HL-60 (cell line): ENCODE measurements around the gene ACVR1B.

Source experiments
- DNase-seq, 2 experiments: peaks; one replicate each; pipeline ENCODE4 v3.0.0-alpha.2; 2010 to 2020; ENCODE audit warnings: low read depth in 1 of 2, low spot score in 1 of 2
- H3K27ac ChIP-seq: fragments of 250-450 bp; sonication (Bioruptor Pico); replicated peaks from 2 replicates; pipeline ENCODE4 v1.5.1; 2020; ENCODE audit warnings: mild to moderate bottlenecking, moderate library complexity
- H3K27me3 ChIP-seq: fragments of 250-450 bp; sonication (Bioruptor Pico); 2 replicates; pipeline ENCODE4 v1.5.1; 2021; ENCODE audit warnings: mild to moderate bottlenecking, moderate library complexity; ENCODE audit not compliant: insufficient read depth, poor library complexity, severe bottlenecking
- H3K4me3 ChIP-seq: replicated peaks from 2 replicates; pipeline ENCODE4 v1.5.1; 2011; ENCODE audit warnings: mild to moderate bottlenecking, control low read depth, low read length; ENCODE audit not compliant: insufficient read depth
- GABPA ChIP-seq: IDR thresholded peaks from 2 replicates; pipeline ENCODE4 v1.6.1; 2012; ENCODE audit warnings: low read depth
- POLR2AphosphoS5 ChIP-seq: IDR thresholded peaks from 2 replicates; pipeline ENCODE4 v1.6.1; 2012; ENCODE audit warnings: low read depth
- SPI1 ChIP-seq: IDR thresholded peaks from 2 replicates; pipeline ENCODE4 v1.6.1; 2012; ENCODE audit warnings: low read depth, mild to moderate bottlenecking, borderline replicate concordance
- TF ChIP-seq, protein P1 (sequence below): IDR thresholded peaks from 2 replicates; pipeline ENCODE4 v1.6.1; 2012; ENCODE audit warnings: low read depth; ENCODE audit not compliant: insufficient replicate concordance
- TF ChIP-seq, protein P2 (sequence below): IDR thresholded peaks from one replicate; pipeline ENCODE4 v1.5.1; 2011; ENCODE audit warnings: low read length, control low read depth, inconsistent platforms; ENCODE audit not compliant: insufficient read depth

ACVR1B gene

DNA sequence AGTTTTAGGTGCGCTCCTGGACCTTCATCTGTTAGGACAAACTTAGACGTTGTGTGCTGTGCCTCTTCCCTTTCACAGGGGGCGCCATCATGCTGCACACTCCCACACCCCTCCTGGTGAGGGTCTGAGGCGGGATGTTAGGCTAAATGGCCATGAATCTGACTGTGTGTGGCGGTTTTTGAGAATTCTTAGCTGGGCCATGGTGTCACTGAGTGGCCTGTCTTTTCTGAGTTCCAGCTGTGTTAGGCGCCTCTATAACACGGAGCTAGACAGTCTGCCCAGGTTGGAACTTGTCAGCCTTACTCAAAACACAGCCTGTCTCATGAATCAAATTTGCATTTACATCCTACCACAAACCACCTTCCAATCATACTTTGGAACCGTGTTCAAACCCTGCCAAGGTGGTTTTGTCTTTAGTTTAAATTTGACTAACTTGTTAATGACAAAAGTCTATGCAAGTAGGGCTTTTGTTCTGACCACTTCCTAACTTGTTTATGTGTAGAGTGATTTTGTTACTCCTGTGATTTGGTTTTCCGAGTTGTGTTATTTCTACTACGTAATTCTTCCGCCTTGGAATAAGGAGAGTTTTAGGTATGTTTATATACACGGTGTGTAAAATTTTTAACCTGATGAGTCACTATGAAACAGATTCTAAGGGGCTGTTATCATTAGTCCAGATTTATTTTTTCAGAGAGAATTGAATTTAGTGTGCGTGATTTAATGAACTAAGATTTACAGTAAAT, 19.6 kb downstream of the ACVR1B start:
- Histone ChIP-seq H3K27ac (peak overlapping the region; percentile 83), H3K27me3 (no peaks in the 10 kb centered on the region), H3K4me3 (no peak overlapping the region)
- TF ChIP-seq POLR2AphosphoS5 (no peak), SPI1 (no peak), GABPA (no peak)
- TF ChIP-seq, protein P1, sequence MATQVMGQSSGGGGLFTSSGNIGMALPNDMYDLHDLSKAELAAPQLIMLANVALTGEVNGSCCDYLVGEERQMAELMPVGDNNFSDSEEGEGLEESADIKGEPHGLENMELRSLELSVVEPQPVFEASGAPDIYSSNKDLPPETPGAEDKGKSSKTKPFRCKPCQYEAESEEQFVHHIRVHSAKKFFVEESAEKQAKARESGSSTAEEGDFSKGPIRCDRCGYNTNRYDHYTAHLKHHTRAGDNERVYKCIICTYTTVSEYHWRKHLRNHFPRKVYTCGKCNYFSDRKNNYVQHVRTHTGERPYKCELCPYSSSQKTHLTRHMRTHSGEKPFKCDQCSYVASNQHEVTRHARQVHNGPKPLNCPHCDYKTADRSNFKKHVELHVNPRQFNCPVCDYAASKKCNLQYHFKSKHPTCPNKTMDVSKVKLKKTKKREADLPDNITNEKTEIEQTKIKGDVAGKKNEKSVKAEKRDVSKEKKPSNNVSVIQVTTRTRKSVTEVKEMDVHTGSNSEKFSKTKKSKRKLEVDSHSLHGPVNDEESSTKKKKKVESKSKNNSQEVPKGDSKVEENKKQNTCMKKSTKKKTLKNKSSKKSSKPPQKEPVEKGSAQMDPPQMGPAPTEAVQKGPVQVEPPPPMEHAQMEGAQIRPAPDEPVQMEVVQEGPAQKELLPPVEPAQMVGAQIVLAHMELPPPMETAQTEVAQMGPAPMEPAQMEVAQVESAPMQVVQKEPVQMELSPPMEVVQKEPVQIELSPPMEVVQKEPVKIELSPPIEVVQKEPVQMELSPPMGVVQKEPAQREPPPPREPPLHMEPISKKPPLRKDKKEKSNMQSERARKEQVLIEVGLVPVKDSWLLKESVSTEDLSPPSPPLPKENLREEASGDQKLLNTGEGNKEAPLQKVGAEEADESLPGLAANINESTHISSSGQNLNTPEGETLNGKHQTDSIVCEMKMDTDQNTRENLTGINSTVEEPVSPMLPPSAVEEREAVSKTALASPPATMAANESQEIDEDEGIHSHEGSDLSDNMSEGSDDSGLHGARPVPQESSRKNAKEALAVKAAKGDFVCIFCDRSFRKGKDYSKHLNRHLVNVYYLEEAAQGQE: no peak
- TF ChIP-seq, protein P2, sequence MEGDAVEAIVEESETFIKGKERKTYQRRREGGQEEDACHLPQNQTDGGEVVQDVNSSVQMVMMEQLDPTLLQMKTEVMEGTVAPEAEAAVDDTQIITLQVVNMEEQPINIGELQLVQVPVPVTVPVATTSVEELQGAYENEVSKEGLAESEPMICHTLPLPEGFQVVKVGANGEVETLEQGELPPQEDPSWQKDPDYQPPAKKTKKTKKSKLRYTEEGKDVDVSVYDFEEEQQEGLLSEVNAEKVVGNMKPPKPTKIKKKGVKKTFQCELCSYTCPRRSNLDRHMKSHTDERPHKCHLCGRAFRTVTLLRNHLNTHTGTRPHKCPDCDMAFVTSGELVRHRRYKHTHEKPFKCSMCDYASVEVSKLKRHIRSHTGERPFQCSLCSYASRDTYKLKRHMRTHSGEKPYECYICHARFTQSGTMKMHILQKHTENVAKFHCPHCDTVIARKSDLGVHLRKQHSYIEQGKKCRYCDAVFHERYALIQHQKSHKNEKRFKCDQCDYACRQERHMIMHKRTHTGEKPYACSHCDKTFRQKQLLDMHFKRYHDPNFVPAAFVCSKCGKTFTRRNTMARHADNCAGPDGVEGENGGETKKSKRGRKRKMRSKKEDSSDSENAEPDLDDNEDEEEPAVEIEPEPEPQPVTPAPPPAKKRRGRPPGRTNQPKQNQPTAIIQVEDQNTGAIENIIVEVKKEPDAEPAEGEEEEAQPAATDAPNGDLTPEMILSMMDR: no peak
- no peak for DNase-seq

DNA sequence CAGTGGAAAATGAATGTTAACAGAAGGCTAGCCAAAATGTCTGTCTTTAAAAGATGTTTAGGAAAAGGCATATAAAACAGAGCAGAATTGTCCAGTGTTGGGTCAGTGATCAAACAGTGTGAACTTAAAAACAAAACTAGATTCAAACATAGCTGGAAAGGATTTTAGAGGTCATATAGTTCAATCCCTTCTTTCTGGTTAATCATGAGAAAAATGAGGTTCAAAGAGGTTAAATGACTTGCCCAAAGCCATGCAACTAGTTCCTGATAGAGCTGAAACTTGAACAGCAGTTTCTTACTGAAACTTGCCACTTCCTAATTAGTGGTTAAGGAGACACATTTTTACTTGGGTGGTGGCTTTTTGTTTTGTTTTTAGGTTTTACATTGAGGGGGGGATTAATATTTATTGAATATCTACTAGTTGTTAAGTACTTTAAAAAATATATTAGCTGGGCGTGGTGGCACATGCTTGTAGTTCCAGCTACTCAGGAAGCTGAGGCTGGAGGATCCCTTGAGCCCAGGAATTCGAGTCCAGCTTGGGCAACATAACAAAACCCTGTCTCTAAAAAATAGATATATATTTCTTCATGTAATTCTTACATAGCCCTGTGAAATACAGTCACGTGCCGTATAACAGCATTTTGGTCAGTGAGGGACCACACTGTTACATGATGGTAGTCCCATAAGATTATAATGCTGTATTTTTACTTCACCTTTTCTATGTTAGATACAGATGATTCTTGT, 20.4 kb downstream of the ACVR1B start:
- H3K27ac ChIP-seq: peak overlapping the region; percentile 83
- H3K27me3 ChIP-seq: no peaks in the 10 kb centered on the region
- peak overlapping the region; percentile 8; the same call in 1 of the 2 replicates for H3K4me3 ChIP-seq
- peak; percentile 39 to 63 for DNase-seq
- TF ChIP-seq SPI1 (peak; percentile 54; the same call in 1 of the 2 replicates), POLR2AphosphoS5 (no peak)

DNA sequence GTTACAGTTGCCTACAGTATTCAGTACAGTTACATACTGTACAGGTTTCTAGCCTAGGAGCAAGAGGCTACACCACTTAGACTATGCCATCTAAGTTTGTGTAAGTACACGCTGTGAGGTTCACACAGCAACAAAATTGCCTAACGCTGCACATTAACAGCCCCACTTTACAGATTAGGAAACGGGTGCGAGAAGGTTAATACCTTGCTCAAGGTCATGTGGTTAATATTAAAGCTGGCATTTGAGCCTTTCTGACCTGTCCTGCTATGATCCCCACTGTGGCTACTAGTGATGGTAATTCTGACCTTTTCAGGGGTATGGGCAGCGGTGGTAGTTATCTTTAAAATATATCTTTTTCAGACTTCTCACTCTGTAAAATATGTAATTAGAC, 20.9 kb downstream of the ACVR1B start:
- peak; percentile 63 to 77 for DNase-seq
- peak overlapping the region; percentile 83 for H3K27ac ChIP-seq
- no peaks in the 10 kb centered on the region for H3K27me3 ChIP-seq
- TF ChIP-seq, protein P2: no peak
- no peak for TF ChIP-seq POLR2AphosphoS5
- no peak for TF ChIP-seq SPI1
- TF ChIP-seq, protein P1: no peak
- no peak; the same call in 1 of the 2 replicates for TF ChIP-seq GABPA
- peak overlapping the region; percentile 14; the same call in 1 of the 2 replicates for H3K4me3 ChIP-seq

DNA sequence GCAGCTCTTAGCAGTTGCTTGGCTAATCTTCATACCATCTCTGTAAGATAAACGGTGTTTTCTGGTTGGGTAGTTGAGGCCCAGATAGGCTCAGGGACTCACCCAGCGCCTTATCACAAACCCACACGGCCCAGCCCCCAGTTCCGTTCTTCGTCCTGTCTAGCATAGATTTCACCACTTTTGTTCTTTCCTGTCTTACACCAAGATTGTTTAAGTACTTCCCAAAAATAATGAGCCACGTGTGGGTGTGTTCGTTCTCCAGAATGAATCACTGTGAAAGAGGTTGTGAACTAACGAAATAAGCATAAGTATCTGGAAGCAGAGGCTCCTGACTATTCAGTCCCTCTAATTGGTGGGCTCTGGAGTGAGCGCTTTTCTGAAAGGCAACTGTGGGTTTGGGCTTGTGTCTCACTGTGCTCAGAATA, 21.4 kb downstream of the ACVR1B start:
- TF ChIP-seq SPI1: peak; percentile 85
- peak; percentile 88 for TF ChIP-seq POLR2AphosphoS5
- TF ChIP-seq, protein P1: no peak
- DNase-seq: peak; percentile 78 to 96
- Histone ChIP-seq H3K4me3 (no peak overlapping the region), H3K27me3 (no peaks in the 10 kb centered on the region), H3K27ac (peak overlapping the region; percentile 83)
